ENCODE results near the gene PLAU. TPM values are rescaled to one million over a fixed set of nuclear protein-coding genes. Genes with fewer than 3 reads are reported as not detected.

The PLAU gene
- total RNA-seq, 1 experiment from 2014 or later: 1,582 TPM

DNA sequence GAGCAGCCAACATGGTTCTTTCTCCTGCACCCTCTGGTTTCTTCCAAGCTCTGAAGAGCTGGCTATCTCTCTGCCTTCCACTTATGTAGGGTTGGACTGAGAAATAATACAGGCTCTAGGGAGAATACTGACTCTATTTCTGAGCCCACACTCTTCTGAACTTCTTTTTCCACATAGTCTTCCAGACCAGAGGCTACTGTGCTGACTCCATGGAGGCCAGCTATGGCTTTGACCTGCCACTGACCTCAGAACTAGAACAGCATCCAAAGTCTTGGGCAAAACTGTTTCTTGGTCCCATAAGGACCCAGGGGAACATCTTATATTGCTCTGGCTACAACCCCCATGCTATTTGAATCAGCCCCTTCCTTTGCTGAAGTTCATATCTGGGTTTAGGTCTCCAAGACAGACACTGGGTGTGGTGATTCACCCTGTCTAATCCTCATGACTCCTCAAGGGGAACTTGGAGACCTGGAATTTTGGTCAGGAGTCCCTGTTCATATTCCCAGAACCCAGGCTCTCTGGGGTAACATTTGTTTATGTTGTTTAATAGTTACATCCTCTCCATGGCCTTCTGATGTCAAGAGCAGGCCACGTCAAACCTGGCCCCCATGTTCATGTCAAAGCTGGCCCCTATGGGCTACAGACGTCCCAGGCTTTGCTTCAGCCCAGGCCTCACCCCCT lies 12.1 kb upstream of the PLAU start:
- Histone ChIP-seq H3K9ac (ENCODE audit: low read length) (peak overlapping the region; percentile 58), H3K27me3 (ENCODE audit: low read length) (no peaks in the 10 kb centered on the region)

DNA sequence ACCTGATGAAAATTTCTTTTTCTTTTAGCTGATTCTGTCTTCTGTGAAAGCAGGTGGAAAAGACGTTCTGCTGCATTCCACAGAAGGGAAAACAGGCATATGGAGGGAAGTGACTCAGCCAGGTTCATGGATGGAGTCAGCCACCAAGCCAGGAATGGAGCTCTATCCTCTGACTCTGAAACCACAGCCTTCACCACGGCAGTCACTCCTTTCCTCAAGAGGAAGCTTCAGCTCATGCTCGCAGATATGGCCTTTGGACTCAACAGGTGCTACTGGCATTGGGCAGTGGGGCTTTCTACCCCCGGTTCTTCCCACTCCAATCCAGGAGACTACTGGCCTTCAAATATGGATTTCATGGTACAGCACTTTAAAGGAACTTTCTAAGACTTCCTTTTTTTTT lies 11.5 kb upstream of the PLAU start:
- ATAC-seq: peak; percentile 93
- H3F3A ChIP-seq (ENCODE audit: low read length, unreplicated experiment): peaks cover 24% of the 10 kb centered on the region
- ChIA-PET CTCF (interaction anchor here (0.6 to 2.8 kb wide), 20 partner anchors 9 to 223 kb away, joined by 3 to 53 read pairs (median 4); partner anchors contain the start of gene PLAU), POLR2A (ENCODE audit: unreplicated experiment) (interaction anchor here (0.5 to 1.9 kb wide), 18 partner anchors 10 to 181 kb away, joined by 3 to 71 read pairs (median 4); partner anchors contain the start of genes PLAU and VCL)
- TF ChIP-seq EZH2 (IDR thresholded peaks at IDR 0.05; ENCODE audit: low read length, unreplicated experiment) (no peak), CTCF (conservative IDR thresholded peaks at IDR 0.05; ENCODE audit: low read depth, low read length) (no peak), EZH2phosphoT487 (IDR thresholded peaks at IDR 0.05; ENCODE audit: borderline replicate concordance, low read length) (no peak)
- peak overlapping the region; percentile 63 for H3K4me2 ChIP-seq (ENCODE audit: low read length)
- H3K9me2 ChIP-seq (replicated peaks; ENCODE audit: low read length): no peaks in the 10 kb centered on the region
- H3K36me3 ChIP-seq (ENCODE audit: low read depth, low read length): no peaks in the 10 kb centered on the region
- H3K79me2 ChIP-seq (ENCODE audit: low read length): no peaks in the 10 kb centered on the region
- no peaks in the 10 kb centered on the region for H3K9me3 ChIP-seq (ENCODE audit: low read length)
- H3K27me3 ChIP-seq (ENCODE audit: low read length): no peaks in the 10 kb centered on the region
- peak overlapping the region; percentile 58 for H3K9ac ChIP-seq (ENCODE audit: low read length)
- no TSS peak for BruUV-seq (replicated peaks)
- peak overlapping the region; percentile 78 for H3K27ac ChIP-seq (ENCODE audit: low read length)
- peak overlapping the region; percentile 0 for H2AFZ ChIP-seq (ENCODE audit: low read length)
- peak overlapping the region; percentile 8; the same call in 1 of the 2 replicates for H3K4me3 ChIP-seq (ENCODE audit: low read length)
- DNase-seq: peak; percentile 100
- H3K4me1 ChIP-seq (ENCODE audit: insufficient read depth, low read length): peaks cover 54% of the 10 kb centered on the region
- intact Hi-C loops (cut with micrococcal nuclease): loop anchor here (1.0 to 10.0 kb wide), 3 partner anchors 10 to 1025 kb away; no protein-coding TSS in a partner anchor
- no peaks in the 10 kb centered on the region for H4K20me1 ChIP-seq (ENCODE audit: low read length)

More for the DNA sequence above, 12.1 kb upstream of the PLAU start:
- Histone ChIP-seq H3F3A (ENCODE audit: low read length, unreplicated experiment) (peaks cover 29% of the 10 kb centered on the region), H3K4me3 (ENCODE audit: low read length) (peak overlapping the region; percentile 8; the same call in 1 of the 2 replicates), H3K27ac (ENCODE audit: low read length) (peak overlapping the region; percentile 78), H3K4me1 (ENCODE audit: insufficient read depth, low read length) (peaks cover 58% of the 10 kb centered on the region), H3K79me2 (ENCODE audit: low read length) (no peaks in the 10 kb centered on the region), H3K9me2 (replicated peaks; ENCODE audit: low read length) (0 out of 2 replicates have a peak, but pooled peaks cover 4% of the 10 kb centered on the region), H3K4me2 (ENCODE audit: low read length) (peak overlapping the region; percentile 63), H2AFZ (ENCODE audit: low read length) (peak overlapping the region; percentile 0), H3K36me3 (ENCODE audit: low read depth, low read length) (no peaks in the 10 kb centered on the region), H4K20me1 (ENCODE audit: low read length) (no peaks in the 10 kb centered on the region), H3K9me3 (ENCODE audit: low read length) (no peaks in the 10 kb centered on the region)
- DNase-seq: no peak
- ChIA-PET POLR2A (ENCODE audit: unreplicated experiment) (interaction anchor here (0.6 to 1.9 kb wide), 12 partner anchors 8 to 181 kb away, joined by 3 to 71 read pairs (median 4); partner anchors contain the start of genes PLAU and VCL), CTCF (interaction anchor here (0.6 to 2.8 kb wide), 19 partner anchors 9 to 224 kb away, joined by 3 to 53 read pairs (median 4); partner anchors contain the start of gene PLAU)
- TSS peak; percentile 95 for BruUV-seq (replicated peaks)
- no peak for TF ChIP-seq EZH2 (IDR thresholded peaks at IDR 0.05; ENCODE audit: low read length, unreplicated experiment)
- TF ChIP-seq EZH2phosphoT487 (IDR thresholded peaks at IDR 0.05; ENCODE audit: borderline replicate concordance, low read length): no peak
- no peak for TF ChIP-seq CTCF (conservative IDR thresholded peaks at IDR 0.05; ENCODE audit: low read depth, low read length)
- no peak; the same call in 1 of the 2 replicates for ATAC-seq
- intact Hi-C loops (cut with micrococcal nuclease): loop anchor here (1.0 to 10.0 kb wide), 3 partner anchors 10 to 1026 kb away; no protein-coding TSS in a partner anchor
